Inferior parietal cortex (tissue), 1 donor: ENCODE data around the gene NPW.
"Not testable (repeated sequence)": the region's sequence is repeated elsewhere in the genome, so short reads cannot be mapped to it uniquely, and the experiment has no call there.

Source experiments
- DNase-seq: peaks from one replicate; pipeline ENCODE4 v3.0.0-alpha.2; 2016; ENCODE audit errors: extremely low spot score

Gene NPW

GRCh38 chr16:2002406-2003230 is 17.0 kb upstream of the NPW start:
- DNase-seq: no peak

- no peak for DNase-seq
Measured at GRCh38 chr16:2003231-2003826, 16.3 kb upstream of the NPW start.

DNA sequence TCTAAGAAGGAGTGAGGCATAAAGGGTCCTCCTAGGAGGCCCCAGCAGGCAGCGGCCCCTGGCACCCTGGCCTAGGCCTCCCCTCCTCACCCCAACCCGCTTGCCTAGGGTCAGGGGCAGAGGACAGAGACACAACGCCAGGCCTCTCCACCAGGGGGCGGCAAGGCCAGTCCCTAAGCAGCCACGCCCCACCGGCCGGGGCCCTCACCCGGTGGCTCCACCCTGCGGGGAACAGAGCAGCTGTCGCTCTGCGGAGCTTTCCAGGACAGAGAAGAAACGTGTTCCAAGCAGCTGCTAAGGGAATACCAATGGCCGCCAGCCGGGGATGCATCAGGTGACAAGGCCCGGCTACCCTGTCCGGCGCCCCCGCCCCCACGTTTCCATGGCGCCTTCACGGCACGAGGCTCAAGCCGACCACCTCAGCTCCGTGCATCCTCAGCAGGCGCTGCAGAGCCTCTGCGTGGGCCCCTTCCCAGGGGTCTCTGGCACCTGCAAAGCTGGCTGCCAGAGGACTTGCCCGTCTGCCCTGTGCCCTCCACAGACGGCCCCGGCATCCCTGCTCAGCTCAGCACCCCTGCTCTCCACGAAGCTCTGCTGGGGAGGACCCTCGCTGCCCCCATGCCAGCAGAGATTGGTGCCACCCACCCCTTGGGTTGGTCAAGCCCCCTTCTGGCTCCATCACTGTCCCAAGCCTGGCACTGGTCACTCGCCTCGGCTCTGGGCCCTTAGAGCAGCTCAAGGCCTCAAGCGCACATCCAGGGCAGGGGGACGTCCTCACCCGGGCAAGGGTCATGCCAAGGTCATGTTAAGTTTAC is 15.6 kb upstream of the NPW start:
- peak; percentile 76 for DNase-seq

- no peak for DNase-seq
Measured at GRCh38 chr16:2004795-2005517, 14.6 kb upstream of the NPW start.

DNA sequence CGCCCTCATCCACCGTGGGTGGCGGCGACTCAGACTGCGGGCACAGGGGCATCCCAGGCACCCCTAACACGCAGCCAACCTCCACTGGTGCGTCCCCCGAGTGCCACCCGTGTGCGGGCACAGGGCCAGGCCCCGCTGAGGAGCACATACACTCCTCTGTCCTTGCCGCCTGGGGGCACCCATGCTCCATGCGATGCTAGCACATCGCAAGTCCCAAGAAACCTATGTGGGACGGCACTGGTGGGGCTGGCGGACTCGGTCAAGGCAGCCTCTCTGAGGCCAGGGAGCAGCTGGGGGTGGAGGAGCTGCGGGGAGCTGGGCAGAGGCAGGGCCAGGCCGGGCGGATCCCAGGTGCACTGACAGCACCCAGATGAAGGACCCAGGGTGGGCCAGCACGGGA is 13.9 kb upstream of the NPW start:
- no peak for DNase-seq

- no peak for DNase-seq
Measured at GRCh38 chr16:2006317-2006716, 13.3 kb upstream of the NPW start.

DNA sequence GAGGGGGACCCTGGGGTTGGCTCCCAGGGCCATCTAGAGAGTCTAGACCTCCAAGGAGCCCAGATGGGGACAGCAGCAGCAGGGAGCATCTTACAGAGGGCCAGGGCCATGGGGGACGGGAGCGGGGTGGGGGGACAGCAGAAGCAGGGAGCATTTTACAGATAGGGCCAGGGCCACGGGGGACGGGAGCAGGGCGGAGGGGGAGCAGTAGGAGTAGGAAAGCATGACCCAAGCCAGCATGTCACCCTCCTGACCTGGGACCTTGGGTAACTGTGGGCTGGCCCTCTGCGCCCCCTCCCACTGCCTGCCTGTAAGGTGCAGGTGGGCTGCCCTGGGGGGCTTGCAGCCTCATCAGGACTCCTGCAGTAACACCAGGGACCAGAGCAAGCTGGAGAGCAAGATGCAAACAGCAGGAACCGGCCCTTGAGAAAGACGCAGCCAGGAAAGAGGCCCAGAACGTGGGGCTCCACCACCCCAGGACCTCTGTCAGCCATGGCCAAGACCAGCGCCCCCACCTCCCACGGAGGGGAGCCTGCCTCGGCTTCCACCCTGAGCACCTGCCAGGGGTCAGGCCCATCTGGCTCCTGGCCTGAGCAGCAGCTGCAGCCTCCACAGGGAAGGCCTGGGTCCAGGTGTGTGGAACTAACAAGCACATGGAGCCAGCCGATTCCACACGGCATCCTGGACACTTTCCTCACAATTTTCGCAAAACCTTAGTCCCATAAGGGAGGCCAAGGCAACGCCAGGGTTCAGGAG is 12.3 kb upstream of the NPW start:
- no peak for DNase-seq

DNA sequence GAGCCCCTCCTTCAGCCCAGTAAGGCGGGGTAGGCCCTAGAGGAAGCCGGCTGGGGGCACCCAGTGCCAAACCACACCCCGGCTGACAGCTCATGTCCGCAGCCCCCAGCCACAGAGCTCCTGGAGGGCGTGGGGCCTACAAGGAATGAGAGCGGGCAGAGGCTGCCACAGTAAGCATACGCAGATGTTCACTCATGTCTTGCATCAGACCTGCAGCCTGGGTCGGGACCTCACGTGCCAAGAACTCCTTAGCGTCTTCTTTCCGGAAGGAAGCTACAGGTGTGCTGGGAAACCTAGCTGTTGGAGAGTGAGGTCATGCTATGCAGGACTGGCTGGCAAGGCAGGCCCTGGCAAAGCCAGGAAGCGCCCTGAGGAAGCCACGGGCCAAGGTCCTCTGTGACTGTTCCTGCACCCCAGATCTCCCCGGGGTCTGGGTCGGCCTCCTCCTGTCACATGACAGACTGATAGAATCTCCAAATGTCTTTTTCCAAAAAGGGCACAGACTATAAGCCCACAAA is 11.5 kb upstream of the NPW start:
- no peak for DNase-seq

DNA sequence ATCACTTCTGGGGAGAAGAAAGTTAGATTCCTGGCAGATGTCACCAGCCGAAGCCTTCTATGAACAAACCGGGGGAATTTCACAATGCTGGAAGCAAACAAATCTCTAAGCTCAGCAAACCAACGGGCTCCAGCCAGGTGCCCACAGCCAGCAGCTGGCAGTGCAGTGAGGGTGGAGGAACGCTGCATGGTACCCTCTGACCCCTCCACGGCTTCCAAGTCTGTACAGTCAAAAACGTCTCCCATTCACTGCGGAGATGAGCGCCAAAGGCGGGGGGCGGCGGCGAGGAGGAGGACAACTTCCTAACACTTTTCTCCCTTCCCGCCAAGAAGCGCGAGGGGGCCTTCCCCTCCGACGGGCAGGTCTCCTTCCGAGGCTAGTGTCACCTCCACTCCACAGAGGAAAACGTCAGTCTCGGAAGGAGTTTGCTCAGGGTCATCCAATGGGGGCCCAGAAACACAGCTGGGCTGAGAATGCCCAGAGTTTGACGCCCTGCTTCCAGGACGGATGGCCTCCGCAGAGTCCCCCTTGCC is 10.9 kb upstream of the NPW start:
- no peak for DNase-seq

- DNase-seq: no peak
Measured at GRCh38 chr16:2009164-2009711, 10.3 kb upstream of the NPW start.

DNA sequence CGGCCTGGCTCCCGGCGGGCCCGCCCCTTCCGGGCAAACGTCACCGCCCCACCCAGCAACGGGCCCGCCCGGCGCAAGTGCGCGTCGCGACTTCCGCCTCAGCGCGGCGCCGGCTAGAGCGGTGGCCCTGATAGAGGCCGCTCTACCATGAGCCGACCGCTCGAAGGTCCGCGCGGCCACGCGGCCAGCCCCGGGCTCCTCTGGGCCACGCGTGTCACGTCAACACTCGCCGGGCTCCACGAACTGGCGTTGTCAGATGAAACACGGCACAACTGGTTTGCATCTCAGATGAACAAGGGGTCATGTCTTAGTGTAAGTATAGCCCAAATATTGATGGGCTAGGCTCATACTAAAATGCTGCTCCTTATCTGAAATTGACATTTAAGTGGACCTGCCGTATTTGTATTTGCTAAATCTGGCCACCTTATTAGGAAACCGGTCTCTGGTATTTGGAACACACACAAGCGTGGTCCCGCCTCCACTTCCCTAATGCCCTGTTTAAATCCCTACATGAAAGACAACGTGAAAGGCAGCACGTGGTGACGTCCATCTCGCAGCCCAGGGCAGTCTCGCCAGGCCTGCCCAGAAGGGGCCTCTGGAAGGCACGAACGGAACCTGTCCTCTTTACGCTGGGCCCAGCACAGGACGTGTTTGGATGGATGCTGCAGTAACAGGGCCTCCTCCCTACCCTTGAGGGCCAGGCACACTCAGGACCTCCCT is 9.6 kb upstream of the NPW start, which contains the start of gene ZNF598:
Gene ZNF598, minus strand, starts transcription at position 31 of the 720 bp plus-strand sequence.
- DNase-seq: peak; percentile 88

DNA sequence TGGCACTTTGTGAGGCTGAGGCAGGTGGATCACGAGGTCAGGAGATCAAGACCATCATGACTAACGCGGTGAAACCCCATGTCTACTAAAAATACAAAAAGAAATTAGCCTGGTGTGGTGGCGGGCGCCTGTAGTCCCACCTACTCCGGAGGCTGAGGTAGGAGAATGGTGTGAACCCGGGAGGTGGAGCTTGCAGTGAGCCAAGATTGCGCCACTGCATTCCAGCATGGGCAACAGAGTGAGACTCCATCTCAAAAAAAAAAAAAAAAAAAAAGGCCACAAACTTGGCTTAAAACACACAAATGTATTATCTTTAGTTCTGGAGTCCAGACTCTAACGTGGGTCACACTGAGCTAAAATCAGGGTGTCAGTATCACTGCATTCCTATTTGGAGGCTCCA is 7.9 kb upstream of the NPW start:
- not testable (repeated sequence) for DNase-seq

- DNase-seq: no peak
Measured at GRCh38 chr16:2013527-2013926, 6.1 kb upstream of the NPW start.

DNA sequence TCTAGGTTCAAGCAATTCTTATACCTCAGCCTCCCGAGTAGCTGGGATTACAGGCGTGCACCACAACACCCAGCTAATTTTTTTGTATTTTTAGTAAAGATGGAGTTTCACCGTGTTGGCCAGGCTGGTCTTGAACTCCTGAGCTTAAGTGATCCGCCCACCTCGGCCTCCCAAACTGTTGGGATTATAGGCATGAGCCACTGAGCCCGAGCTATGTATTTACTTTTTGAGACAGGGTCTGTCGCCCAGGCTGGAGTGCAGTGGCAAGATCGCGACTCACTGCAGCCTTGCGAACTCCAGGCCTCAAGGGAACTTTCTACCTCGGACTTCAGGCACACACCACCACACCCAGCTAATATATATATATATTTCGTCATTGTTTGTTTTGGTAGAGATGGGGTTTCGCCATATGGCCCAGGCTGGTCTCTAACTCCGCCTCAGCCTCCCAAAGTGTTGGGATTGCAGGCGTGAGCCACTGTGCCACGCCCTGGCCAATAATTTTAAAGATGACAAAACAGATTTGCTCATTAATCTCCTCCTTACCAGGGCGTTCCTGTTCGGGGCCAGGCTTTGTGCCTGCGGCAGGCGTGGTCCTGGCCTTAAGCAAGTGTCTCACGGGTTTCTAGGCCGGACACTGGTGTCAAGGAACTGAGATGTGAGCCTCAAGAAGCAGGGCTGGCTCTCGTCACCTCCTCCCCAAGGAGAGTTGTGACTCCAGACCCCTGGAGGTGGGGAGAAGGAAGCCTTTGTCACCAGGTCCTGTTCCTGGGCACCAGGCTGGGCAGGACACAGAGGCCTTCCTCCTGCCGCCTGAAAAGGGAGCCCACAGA is 4.3 kb upstream of the NPW start:
- no peak for DNase-seq

GRCh38 chr16:2015947-2016208 is 3.7 kb upstream of the NPW start:
- no peak for DNase-seq

DNA sequence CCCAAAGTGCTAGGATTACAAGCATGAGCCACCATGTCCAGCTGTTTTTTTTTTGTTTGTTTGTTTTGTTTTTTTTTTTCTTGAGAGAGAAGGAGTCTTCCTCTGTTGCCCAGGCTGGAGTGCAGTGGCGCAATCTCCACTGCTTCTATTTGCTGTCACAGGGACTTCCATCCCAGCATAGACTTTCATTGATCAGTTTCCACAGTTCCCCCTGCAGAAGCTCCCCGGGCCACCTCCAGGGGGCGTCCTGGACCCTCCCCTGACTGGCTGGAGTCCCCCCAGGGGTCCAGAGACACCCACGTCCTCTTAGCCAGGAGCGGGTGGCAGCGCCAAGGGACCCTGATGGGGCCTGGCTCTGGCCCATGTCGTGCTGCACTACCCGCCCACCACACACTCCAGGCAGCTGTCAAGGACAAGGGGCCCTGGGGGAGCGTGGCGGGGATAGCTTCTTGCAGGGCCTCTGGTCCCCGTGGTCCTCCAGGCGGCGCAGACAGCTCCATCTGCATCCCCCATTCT is 3.1 kb upstream of the NPW start:
- DNase-seq: no peak

DNA sequence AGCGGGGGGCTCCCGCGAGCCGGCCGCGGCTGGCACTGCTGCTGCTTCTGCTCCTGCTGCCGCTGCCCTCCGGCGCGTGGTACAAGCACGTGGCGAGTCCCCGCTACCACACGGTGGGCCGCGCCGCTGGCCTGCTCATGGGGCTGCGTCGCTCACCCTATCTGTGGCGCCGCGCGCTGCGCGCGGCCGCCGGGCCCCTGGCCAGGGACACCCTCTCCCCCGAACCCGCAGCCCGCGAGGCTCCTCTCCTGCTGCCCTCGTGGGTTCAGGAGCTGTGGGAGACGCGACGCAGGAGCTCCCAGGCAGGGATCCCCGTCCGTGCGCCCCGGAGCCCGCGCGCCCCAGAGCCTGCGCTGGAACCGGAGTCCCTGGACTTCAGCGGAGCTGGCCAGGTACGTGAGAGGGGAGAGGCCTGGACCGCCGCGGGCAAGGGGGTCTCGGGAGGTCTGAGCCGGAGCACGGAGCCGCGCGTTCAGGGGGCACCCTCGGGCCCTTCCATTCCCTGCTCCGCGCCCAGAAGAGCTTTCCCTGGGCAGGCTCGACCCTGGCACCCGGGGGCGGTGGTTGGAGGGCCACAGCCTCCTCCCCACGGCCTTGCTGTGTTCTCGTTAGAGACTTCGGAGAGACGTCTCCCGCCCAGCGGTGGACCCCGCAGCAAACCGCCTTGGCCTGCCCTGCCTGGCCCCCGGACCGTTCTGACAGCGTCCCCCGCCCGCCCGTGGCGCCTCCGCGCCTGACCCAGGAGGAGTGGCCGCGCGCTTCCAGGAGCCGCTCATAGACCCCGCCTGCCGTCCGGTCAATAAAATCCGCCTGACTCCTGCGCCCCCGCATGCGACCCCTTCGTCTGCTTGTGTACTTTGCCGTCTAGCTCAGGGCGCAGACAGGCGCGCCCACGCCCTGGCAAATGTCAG is 591 bp downstream of the NPW start:
- no peak for DNase-seq

DNA sequence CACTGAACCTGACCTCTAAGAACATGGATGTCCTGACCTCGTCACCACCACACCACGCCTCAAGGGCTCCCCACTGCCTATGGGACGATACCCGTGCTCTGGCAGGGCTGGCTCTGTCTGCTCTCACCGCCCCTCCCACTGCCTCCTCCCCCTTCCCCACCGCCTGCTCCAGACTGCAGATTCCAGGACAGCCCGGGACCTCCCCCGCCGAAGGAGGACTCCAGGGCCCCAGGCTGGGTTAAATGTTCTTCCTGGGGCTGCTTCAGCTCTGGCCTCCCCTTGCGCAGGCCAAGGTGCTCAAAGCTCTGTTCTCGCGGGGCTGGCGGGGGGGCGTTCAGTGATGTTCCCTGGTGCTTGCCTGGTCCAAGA is 3.1 kb downstream of the NPW start:
- DNase-seq: no peak
